Measurements from ENCODE around the gene CNIH1.
"Not testable (repeated sequence)": the region's sequence is repeated elsewhere in the genome, so short reads cannot be mapped to it uniquely, and the experiment has no call there.

Gene CNIH1

DNA sequence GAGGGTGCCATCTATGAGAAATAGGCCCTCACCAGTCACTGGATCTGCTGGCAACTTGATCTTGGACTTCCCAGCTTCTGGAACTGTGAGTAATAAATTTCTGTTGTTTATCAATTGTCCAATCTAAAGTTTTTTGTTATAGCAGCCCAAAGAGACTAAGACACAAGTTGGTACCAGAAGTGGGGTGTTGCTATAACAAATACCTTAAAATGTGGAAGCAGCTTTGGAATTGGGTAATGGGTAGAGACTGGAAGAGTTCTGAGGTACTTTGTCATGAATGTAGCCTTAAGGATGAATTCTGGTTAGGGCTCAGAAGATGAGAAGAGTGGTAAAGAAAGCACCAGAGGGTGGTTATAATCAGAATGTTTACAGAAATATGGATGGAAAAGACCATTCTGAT, 26.1 kb upstream of the CNIH1 start:
- DNase-seq (ENCODE audit: low read depth, low spot score): no peak

DNA sequence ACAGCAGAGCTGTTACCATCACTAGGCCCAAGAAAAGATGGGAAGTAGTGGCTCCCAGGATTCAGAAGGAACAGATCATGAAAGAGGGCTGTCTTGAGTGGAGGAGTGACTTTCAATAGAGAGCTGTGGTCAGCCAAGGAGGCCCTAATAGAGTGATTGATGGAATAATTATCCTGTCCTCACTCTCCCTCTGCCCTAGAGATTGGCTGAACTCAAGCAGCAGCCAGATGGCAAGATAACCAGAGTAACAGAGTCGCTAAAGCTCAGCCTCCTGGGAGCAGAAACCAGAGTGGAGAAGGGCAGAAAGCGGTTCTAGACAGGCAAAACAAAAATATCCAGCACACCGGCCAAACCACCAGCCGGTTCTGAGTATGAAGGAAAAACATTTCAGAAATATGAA, 24.5 kb upstream of the CNIH1 start:
- DNase-seq (ENCODE audit: low read depth, low spot score): no peak

DNA sequence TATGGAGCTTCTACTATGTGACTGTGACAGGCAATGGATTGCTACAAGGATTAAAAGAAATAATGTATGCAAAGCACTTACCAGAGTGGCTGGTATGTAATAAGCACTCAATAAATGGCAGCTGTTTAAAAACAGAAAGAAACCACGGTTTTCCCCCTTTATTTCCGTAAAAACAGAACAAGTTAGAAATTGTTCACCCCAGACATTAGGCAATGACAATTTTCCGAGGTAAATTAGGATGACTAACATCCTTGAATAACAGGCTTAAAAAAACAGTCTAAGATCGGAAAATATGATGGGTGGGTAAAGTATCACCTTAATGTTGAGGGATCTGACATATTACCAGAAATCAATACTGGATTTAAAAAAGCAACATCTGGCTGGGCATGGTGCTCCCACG, 20.9 kb upstream of the CNIH1 start:
- DNase-seq (ENCODE audit: low read depth, low spot score): no peak

DNA sequence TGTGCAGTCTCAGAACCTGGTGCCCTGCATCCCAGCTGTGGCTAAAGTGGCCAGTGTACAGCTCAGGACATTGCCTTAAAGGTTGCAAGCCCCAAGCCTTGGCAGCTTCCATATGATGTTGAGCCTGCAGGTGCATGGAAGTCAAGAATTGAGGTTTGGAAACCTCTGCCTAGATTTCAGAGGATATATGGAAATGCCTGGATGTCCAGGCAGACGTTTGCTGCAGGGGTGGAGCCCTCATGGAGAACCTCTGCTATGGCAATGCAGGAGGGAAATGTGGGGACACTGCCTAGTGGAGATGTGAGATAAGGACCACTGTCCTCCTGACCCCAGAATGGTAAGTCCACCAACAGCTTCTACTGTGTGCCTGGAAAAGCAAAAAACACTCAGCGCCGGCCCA, 17.9 kb upstream of the CNIH1 start:
- no peak for DNase-seq (ENCODE audit: low read depth, low spot score)

DNA sequence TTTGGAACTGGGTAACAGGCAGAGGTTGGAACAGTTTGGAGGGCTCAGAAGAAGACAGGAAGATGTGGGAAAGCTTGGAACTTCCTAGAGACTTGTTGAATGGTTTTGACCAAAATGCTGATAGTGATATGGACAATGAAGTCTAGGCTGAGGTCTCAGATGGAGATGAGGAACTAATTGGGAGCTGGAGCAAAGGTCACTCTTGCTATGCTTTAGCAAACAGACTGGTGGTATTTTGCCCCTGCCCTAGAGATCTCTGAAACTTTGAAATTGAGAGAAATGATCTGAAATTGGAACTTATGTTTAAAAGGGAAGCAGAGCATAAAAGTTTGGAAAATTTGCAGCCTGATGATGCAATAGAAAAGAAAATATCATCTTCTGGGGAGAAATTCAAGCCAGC, 17.4 kb upstream of the CNIH1 start:
- not testable (repeated sequence) for DNase-seq (ENCODE audit: low read depth, low spot score)

DNA sequence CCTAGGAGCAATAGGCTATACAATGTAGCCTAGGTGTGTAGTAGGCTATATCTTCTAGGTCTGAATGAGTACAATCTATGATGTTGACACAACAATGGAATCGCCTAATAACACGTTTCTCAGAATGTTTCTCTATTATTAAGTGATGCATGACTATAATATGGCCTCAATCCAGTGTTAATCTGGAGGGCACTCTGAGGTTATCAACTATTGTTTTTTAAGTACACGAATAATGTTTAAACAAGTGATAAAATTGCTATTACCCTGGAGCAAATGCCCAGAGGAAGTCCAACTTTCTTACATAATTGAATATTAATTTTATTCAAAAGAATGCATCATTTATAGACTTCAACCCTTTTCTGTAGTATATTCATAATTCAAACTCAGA, 16.4 kb upstream of the CNIH1 start:
- DNase-seq (ENCODE audit: low read depth, low spot score): no peak

DNA sequence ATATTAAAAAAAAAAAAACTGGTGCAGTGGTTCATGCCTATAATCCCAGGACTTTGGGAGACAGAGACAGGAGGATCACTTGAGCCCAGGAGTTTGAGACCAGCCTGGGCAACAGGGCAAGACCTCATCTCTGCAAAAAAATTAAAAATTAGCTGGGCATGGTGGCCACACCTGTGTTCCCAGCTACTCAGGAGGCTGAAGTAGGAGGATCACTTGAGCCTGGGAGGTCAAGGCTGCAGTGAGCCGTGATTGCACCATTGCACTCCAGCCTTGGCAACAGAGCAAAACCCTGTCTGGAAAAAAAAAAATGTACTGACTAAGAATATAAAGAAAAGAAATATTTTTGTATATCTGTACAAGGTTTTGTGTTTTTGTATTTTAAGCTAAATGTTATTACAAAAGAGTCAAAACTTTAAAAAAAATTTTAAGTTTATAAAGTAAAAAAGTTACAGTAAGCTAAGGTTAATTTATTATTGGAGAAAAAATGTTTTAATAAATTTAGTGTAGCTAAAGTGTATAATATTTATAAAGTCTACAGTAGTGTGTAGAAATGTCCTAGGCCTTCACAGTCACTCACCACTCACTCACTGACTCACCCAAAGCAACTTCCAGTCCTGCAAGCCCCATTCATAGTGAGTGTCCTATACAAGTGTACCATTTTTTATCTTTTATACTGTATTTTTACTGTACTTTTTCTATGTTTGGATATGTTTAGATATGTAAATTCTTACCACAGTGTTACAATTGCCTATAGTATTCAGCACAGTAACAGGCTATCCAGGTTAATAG, 15.8 kb upstream of the CNIH1 start:
- DNase-seq (ENCODE audit: low read depth, low spot score): not testable (repeated sequence)

DNA sequence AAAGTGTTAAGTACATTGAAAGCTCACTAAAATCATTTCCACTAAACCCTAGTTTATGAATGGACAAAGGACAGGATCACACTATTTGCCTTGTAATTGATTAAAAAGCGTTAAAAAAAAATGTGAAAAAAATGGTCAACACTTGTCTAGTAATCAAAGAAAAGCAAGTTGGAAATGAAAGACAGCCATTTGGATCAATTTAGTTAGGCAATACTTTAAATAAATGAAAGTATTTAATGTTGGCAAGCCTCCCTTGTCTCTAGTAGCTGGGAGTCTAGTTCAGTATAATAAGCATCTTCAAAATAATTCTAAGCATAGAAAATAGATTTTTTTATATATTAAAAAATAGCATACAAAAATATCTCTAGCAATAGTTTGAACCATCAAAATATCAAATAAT, 14.2 kb upstream of the CNIH1 start:
- DNase-seq (ENCODE audit: low read depth, low spot score): no peak

DNA sequence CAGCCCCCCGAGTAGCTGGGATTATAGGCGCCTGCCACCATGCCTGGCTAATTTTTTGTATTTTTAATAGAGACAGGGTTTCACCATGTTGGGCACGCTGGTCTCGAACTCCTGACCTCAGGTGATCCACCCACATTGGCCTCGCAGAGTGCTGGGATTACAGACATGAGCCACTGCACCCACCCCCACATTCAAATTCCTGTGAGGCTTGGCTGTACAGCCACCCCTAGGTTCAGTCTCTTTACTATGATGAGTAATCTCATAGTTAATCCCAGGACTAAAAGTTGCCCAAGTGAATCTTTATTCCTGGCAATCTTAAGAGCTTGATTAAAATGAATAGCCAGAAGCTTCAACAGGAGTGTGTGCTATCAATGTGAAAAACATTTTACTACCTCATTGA, 12.8 kb upstream of the CNIH1 start:
- DNase-seq (ENCODE audit: low read depth, low spot score): not testable (repeated sequence)

DNA sequence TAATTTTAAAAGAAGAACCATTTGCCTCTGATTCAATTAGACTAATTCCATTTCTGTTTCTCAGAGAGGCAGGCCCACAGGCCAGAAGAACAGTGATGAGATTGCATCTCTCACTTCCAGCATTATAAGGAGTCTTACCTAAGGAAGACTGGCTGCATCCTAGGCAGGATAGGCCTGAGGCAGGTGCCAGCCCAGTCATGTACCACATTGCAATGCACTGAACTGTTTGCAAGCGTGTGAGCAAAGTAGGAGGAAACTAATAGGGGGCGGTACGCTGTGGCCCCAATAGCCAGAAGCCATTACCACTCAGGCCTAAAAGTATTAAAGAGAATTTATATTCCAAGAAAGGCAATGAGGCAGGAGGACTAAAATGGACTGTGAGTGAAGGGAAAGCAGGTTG, 12.1 kb upstream of the CNIH1 start:
- no peak for DNase-seq (ENCODE audit: low read depth, low spot score)

DNA sequence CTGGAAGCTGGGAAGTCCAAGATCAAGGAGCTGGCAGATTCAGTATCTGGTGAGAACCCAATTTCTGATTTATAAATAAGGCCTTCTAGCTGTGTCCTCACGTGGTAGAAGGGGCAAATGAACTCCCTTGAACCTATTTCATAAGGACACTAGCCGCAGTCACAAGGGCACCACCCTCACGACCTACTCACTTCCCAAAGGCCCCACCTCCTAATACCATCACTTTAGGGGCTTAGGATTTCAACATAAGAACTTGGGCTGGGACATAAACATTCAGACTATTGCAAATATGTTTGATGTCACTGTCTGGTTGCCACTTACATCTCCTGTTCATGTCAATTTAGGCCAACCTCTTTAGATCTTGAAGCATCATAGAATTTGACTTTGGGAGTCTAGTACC, 10.8 kb upstream of the CNIH1 start:
- DNase-seq (ENCODE audit: low read depth, low spot score): no peak

DNA sequence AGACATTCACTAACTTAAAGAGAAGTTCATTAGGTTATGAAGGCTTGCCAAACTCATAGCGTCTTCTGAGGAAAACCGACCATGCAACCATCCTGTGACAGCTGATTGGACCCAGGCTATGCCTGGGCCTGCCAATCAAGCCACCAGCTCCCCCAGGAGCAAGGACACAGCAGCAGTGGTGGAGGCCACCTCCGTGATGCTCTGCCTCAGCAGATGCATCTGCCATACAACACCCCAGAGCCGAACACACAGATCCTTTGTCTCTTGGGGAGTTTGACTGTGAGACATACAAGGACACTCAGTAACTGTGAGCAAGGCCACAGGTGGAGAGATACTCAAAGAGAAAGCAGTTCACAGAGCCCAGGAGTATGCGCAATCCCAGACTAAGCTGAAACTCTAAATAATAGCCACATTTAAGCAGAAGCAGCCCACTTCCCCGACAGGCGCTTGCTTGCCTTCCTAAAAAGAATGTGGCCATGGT, 10.0 kb upstream of the CNIH1 start:
- no peak for DNase-seq (ENCODE audit: low read depth, low spot score)

DNA sequence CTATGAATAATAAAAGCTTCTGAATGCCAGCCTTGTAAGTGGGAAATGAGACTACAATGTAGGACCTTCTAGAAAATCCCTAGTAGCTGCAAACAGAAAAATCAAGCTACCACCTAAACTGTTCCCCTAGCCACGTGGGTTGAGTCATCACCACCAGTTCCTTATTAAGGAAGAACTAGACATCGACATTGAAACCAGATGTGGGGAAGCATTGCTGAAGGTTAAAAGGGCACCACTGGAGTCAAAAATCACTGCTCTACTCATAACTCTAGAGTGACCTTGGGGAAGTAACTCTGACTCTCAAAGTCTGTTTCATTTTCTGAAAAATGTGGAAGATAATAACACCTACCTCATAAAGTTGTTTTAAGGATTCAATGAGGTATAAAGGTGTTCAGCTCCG, 9.4 kb upstream of the CNIH1 start:
- DNase-seq (ENCODE audit: low read depth, low spot score): no peak

DNA sequence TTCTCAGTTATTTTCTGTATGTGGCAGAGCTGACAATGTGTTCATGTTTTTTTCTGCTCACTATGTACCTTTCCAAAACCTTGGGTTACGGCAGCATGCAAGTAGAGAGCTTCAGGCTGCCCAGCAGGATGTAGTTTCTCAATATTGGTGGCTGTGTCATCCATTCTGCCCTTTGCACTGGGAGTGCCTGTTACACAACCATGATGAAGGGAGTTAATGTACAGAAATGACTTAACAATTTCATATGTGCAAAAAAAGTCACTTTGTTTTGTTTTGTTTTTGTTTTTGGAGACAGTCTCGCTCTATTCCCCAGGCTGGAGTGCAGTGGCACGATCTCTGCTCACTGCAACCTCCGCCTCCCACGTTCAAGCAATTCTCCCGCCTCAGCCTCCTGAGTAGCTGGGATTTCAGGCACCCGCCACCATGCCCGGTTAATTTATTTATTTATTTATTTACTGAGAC, 6.1 kb upstream of the CNIH1 start:
- DNase-seq (ENCODE audit: low read depth, low spot score): no peak

DNA sequence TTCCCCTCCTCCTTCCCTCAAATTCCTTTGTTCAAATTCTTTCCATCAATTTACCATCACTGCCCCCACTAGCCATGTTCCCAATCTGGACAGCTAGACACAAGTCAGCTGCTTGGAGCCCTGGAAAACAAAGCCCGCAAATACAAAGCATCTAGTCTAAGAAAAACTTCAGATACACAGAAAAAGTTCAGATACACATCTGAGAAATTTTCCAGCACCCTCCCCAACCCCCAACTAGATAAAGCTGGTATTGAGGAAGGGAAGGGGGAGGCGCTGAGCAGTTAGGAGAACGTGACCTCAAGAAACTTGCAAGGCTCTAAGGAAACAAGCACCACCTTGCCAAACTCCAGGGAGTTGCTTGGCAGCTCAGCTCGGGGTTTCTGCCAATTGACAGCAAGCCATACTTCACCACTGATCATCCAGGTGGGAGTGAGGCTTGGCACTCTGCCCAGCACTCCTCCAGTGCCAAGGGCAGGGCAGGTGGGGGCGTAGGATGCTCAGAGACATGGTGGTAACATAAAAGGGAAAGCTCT, 5.1 kb upstream of the CNIH1 start:
- DNase-seq (ENCODE audit: low read depth, low spot score): no peak

DNA sequence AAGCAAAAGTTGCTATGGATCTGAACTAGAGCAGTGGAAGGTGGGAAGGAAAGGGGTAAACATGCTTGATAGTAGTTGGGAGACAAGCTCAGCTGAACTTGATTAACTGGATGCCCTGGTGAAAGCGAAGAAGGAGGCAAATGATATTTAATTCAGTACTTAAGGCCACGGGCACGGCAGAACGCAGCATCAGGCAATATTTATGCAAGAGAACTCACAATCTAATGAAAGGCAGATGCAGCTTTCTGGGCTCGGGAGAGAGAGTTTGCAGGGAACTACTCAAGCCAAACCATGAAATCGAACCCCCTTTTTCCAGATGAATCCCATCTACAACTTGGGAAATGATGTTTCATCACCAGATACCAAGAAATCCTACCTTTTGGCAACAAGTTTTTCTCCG, 3.5 kb upstream of the CNIH1 start:
- DNase-seq (ENCODE audit: low read depth, low spot score): no peak

DNA sequence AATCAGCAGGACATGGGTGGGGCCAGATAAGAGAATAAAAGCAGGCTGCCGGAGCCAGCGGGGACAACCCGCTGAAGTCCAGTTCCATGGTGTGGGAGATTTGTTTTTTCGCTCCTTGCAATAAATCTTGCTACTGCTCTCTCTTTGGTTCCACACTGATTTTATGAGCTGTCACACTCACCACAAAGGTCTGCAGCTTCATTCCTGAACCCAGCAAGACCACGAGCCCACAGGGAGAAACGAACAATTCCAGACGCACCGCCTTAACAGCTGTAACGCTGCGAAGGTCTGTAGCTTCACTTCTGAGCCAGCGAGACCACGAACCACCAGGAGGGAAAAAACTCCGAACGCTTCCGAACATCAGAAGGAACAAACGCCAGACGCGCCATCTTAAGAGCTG, 2.8 kb upstream of the CNIH1 start:
- DNase-seq (ENCODE audit: low read depth, low spot score): no peak

DNA sequence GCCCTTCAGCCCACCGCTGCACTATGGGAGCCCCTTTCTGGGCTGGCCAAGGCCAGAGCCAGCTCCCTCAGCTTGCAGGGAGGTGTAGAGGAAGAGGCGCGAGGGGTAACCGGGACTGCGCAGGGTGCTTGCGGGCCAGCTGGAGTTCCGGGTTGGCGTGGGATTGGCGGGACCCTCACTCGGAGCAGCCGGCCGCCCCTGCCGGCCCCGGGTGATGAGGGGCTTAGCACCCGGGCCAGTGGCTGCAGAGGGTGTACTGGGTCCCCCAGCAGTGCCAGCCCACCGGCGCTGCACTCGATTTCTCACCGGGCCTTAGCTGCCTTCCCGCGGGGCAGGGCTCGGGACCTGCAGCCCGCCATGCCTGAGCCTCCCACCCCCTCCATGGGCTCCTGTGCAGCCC, 1.8 kb upstream of the CNIH1 start:
- DNase-seq (ENCODE audit: low read depth, low spot score): not testable (repeated sequence)

DNA sequence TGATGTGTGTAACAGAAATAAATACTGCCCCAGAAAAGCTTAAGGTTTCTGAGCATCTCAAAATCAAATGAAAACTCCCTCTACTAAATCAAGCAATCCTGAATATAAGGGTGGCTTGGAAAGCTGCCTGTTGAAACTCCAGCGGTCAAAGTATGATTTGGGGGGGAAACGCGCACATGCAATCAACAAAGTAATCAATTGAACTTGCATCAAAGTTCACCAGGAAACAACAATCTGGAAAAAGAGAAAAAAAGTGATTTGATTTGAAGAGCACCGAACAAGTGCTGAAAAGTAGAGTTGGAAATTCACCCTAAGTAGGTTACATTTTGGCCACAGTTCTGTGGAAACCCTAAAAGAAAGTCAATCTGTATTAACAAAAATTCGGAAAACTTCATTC, 700 bp downstream of the CNIH1 start:
- no peak for DNase-seq (ENCODE audit: low read depth, low spot score)

DNA sequence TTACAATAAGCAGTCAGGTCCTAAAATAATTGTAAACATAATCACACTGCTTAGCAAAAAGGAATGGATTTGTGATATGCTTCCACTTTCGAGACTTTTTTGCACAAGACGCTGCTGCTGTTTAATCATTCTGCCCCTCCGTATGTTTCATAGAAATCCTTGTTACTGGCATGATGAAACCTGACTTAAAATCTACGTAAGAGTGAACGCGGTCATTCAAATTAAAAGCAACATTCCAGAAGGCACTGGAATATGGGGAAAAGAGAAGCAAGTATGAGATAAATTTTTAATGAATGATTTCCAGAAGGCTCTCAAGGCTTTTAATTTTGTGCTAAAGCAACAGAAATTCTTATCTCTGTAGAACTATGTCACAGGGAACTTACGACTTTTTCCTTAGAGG, 1.1 kb downstream of the CNIH1 start:
- no peak for DNase-seq (ENCODE audit: low read depth, low spot score)

DNA sequence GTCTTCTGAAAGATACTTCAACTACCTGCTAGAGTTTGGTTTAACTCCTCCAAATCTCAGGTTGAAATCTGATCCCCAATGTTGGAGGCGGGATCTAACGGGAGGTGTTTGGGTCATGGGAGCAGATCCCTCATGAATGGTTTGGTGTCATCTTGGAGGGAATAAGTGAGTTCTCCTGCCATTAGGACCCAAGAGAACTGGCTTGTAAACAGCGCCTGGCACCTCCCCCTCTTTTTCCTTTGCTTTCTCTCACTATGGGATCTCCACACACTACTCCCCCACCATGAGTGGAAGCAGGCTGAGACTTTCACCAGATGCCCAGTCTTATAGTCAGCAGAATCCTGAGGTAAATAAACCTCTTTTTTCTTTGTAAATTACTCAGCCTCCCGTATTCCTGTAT, 2.5 kb downstream of the CNIH1 start:
- no peak for DNase-seq (ENCODE audit: low read depth, low spot score)

DNA sequence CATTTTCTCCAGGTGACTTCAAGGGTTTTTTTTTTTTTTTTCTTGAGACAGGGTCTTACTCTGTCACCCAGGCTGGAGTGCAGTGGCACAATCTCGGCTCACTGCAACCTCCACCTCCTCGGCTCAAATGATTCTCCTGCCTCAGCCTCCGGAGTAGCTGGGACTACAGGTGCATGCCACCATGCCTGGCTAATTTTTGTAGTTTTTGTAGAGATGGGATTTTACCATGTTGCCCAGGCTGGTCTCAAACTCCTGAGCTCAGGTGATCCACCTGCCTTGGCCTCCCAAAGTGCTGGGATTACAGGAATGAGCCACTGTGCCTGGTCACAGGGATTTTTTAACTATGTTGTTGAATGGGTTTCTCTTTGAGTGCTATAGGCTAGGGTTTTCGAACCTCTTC, 3.2 kb downstream of the CNIH1 start:
- DNase-seq (ENCODE audit: low read depth, low spot score): not testable (repeated sequence)

DNA sequence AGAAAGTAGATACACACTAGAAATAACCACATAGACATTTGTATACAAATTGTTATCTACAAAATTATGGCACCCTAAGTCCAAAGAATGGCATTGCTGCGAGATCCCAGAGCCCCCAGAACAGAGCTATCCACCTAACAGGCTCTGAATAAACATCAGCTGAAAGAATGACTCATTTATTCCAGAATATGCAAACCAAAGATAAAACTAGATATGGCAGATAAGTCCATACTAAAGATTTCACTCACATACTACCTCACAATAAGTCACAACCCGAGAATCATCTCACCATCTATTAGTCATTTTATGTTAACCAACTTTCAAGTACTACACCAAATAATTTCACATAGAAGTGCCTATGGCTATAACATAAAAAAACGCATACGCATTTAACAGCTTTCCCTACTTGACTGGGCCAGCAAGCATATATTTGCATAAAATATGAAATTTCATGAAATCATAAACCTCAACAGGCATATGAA, 5.6 kb downstream of the CNIH1 start:
- no peak for DNase-seq (ENCODE audit: low read depth, low spot score)
